Measurements from ENCODE around the gene TRIM33.
"Not testable (repeated sequence)": the region's sequence is repeated elsewhere in the genome, so short reads cannot be mapped to it uniquely, and the experiment has no call there.

TRIM33 gene

GRCh38 chr1:114509596-114510273, 1.3 kb downstream of the TRIM33 start:
- DNase-seq, result no peak

- no peak for DNase-seq
These were observed 2.6 kb downstream of the TRIM33 start for GRCh38 chr1:114508386-114508898.

GRCh38 chr1:114507513-114507912, 3.5 kb downstream of the TRIM33 start:
- no peak for DNase-seq

GRCh38 chr1:114505148-114505561, 5.8 kb downstream of the TRIM33 start:
- peak; percentile 68 for DNase-seq

GRCh38 chr1:114503916-114504422, 7.0 kb downstream of the TRIM33 start:
- DNase-seq, result no peak

- no peak for DNase-seq
These were observed 8.9 kb downstream of the TRIM33 start for GRCh38 chr1:114502080-114502479.

GRCh38 chr1:114499478-114499877, 11.5 kb downstream of the TRIM33 start:
- DNase-seq, result no peak

GRCh38 chr1:114496089-114496488, 14.9 kb downstream of the TRIM33 start:
- no peak for DNase-seq

GRCh38 chr1:114495486-114495885, 15.5 kb downstream of the TRIM33 start:
- DNase-seq, result no peak

GRCh38 chr1:114492978-114493377, 18.0 kb downstream of the TRIM33 start:
- no peak for DNase-seq

- peak; percentile 85 for DNase-seq
These were observed 20.7 kb downstream of the TRIM33 start for GRCh38 chr1:114490274-114490693.

GRCh38 chr1:114488739-114489138, 22.3 kb downstream of the TRIM33 start:
- no peak for DNase-seq

GRCh38 chr1:114485286-114485685, 25.7 kb downstream of the TRIM33 start:
- DNase-seq, result no peak

GRCh38 chr1:114482585-114482984, 28.4 kb downstream of the TRIM33 start:
- peak; percentile 64 for DNase-seq

GRCh38 chr1:114479636-114480035, 31.4 kb downstream of the TRIM33 start:
- DNase-seq, result not testable (repeated sequence)

- DNase-seq, result no peak
These were observed 31.9 kb downstream of the TRIM33 start for GRCh38 chr1:114479134-114479533.

- DNase-seq, result no peak
These were observed 37.2 kb downstream of the TRIM33 start for GRCh38 chr1:114473796-114474195.

GRCh38 chr1:114472408-114472807, 38.6 kb downstream of the TRIM33 start:
- DNase-seq, result no peak

GRCh38 chr1:114470681-114471080, 40.3 kb downstream of the TRIM33 start:
- DNase-seq, result no peak

- DNase-seq, result no peak
These were observed 42.1 kb downstream of the TRIM33 start for GRCh38 chr1:114468710-114469468.

- DNase-seq, result peak; percentile 24
These were observed 43.0 kb downstream of the TRIM33 start for GRCh38 chr1:114468047-114468446.

- no peak for DNase-seq
These were observed 43.5 kb downstream of the TRIM33 start for GRCh38 chr1:114467491-114467890.

- no peak for DNase-seq
These were observed 44.5 kb downstream of the TRIM33 start for GRCh38 chr1:114466334-114467014.
